ENCODE results near the gene KLHL29.

DNA sequence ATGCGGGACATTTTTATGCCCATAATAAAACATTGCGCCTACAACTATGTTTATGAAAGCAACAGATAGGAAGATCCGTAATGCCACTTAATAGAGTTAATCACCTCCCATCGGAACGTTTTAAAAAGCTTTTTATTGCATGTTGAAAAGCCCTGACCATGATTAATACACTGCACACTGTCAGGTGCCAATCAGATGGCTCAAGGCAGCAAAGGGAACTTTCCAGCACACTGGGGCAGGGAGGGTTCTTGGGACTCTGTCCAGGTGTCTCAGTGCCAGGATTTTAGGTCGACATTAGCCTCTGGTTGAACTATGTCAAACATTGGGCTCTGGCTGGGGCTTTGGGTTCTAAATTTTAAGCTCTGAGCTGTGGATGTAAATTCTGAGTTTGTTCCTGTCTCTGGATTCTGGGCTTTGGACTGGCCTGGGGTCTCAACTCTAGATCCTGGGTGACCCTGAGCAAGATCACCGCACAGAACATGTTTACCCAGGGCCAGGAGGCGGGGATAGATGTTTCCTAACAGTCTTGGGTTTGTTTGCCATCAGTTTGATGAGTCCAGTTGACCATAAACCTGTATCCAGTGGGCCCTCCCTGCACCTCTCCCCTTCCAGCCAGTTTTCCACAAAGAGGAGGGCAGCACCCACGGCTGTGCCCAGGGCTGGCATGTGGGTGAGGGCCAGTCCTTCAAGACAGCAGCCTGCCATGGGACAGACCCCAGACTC lies 279.2 kb downstream of the KLHL29 start:
- TF ChIP-seq CTCF (IDR thresholded peaks at IDR 0.05 in 8 of 11, conservative IDR thresholded peaks at IDR 0.05 in 3 of 11) (no peak), POLR2A (IDR thresholded peaks at IDR 0.05) (no peak)
